GM19324 (cell line): ENCODE results near the gene SPTBN4.
"Not testable (repeated sequence)": the region's sequence is repeated elsewhere in the genome, so short reads cannot be mapped to it uniquely, and the experiment has no call there.

Source experiments
- ATAC-seq: cut with Tn5 transposase; IDR thresholded peaks from one replicate; pipeline ENCODE4 v1.9.1; 2021; ENCODE audit warnings: mild to moderate bottlenecking, moderate library complexity; ENCODE audit not compliant: unreplicated experiment, low FRiP score

Gene SPTBN4

GRCh38 chr19:40463587-40464037 is 3.2 kb upstream of the SPTBN4 start:
- ATAC-seq = not testable (repeated sequence)

GRCh38 chr19:40464059-40465024 is 2.5 kb upstream of the SPTBN4 start:
- ATAC-seq = no peak

GRCh38 chr19:40465025-40465556 is 1.7 kb upstream of the SPTBN4 start:
- no peak for ATAC-seq

GRCh38 chr19:40465557-40466218 is 1.1 kb upstream of the SPTBN4 start, which contains the start of gene BLVRB:
Gene BLVRB (minus strand): TSS chr19:40465745. CDS start chr19:40465688, 57 bp downstream.
- peak; percentile 92 for ATAC-seq

GRCh38 chr19:40466219-40466984 is 399 bp upstream of the SPTBN4 start:
- peak; percentile 18 for ATAC-seq

- no peak for ATAC-seq
Observed at GRCh38 chr19:40469011-40469410, 2.2 kb downstream of the SPTBN4 start.

GRCh38 chr19:40471111-40471510 is 4.3 kb downstream of the SPTBN4 start:
- no peak for ATAC-seq

- no peak for ATAC-seq
Observed at GRCh38 chr19:40472516-40472915, 5.7 kb downstream of the SPTBN4 start.

- ATAC-seq = no peak
Observed at GRCh38 chr19:40474737-40475136, 7.9 kb downstream of the SPTBN4 start.

GRCh38 chr19:40475878-40476644 is 9.3 kb downstream of the SPTBN4 start:
- ATAC-seq = not testable (repeated sequence)

- ATAC-seq = no peak
Observed at GRCh38 chr19:40486017-40486416, 19.2 kb downstream of the SPTBN4 start.

GRCh38 chr19:40489882-40490230 is 23.1 kb downstream of the SPTBN4 start:
- ATAC-seq = no peak

GRCh38 chr19:40492274-40492673 is 25.5 kb downstream of the SPTBN4 start:
- no peak for ATAC-seq

GRCh38 chr19:40493778-40494177 is 27.0 kb downstream of the SPTBN4 start:
- ATAC-seq = no peak

- ATAC-seq = no peak
Observed at GRCh38 chr19:40494191-40494838, 27.5 kb downstream of the SPTBN4 start.

GRCh38 chr19:40497214-40497613 is 30.4 kb downstream of the SPTBN4 start:
- ATAC-seq = no peak

GRCh38 chr19:40499320-40499719 is 32.5 kb downstream of the SPTBN4 start:
- ATAC-seq = no peak

GRCh38 chr19:40500678-40501530 is 34.1 kb downstream of the SPTBN4 start:
- not testable (repeated sequence) for ATAC-seq
